Astrocyte of the hippocampus (primary cell): ENCODE measurements around the gene FMNL3.

Experiments
- DNase-seq: peaks from one replicate; pipeline ENCODE4 v3.0.0; 2011; ENCODE audit warnings: low read depth, low spot score

FMNL3 gene

GRCh38 chr12:49651855-49652254, 55.4 kb downstream of the FMNL3 start:
- no peak for DNase-seq

DNA sequence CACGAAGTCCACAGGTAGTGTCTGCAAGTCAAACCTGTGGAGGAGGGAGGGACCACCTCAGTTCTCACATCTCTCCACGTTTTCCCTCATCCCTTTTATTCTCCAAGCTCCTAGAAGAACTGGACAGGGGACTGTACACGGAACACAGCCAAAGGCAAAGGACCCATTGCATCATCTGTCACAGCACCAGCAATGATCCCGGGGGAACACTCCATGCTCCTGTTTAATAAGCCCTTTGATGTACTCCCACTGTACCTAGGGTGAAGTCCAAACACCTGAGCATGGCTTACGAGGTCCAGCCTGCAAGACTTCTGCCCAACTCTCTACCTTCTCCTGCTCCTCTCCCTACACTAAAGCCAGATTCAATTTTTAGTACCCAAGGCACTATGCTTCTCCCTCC, 57.3 kb downstream of the FMNL3 start:
- no peak for DNase-seq

- DNase-seq = no peak
Observed at GRCh38 chr12:49649445-49649844, 57.8 kb downstream of the FMNL3 start.

DNA sequence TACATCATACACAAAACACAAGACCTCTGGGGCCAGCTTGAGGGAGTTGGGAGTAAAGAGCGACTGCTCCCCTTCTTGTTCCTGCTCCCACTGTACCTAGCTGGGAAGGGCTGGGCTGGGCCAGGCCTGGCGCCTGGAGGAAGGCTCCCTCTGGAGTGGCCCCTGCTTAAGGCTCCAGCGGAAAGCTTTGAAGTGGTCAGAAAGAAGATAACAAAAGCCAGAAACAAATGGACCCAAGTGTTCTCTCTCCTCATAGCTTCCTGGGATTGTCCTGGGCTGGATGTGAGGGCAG, 58.5 kb downstream of the FMNL3 start:
- DNase-seq = no peak

DNA sequence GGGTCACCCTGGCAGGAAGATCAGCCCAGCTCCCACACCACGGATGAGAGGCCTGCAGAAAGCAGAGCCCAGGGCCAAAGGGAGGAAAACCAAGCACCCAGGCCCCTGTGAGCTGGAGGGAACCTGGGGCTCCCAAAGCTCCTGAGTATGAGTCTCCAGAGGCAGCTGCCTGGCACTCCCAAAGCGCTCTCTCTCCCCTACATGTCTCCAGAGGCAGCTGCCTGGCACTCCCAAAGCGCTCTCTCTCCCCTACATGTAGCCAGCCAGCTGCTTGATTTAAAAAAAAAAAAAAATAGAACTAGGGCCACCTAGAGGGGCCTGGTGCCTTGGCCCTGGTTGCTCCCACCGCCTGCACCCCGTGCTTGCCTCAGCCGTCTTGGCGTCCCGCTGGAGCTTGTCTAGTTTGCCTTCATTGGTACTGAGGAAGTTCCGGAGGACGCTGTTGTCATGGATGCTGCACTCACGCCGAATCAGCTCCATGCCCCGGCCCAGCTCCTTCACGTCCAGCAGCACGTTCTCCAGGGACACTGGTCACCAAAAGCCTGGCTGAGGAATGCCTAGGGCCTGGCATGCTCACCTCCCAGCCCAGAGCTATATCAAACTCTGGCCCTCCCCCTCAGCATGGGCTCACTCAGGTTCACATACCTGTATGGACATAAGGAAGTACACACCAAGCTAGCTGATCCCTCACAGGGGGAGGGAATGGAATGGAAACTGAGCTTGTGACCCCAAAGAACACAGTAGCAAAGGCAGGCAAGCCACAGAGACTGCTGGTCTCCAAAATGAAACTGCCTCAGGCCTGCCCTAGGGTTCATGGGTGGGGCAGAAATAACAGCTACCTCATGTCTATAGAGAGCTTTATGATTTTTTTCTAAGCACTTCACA, 59.1 kb downstream of the FMNL3 start:
- no peak for DNase-seq

DNA sequence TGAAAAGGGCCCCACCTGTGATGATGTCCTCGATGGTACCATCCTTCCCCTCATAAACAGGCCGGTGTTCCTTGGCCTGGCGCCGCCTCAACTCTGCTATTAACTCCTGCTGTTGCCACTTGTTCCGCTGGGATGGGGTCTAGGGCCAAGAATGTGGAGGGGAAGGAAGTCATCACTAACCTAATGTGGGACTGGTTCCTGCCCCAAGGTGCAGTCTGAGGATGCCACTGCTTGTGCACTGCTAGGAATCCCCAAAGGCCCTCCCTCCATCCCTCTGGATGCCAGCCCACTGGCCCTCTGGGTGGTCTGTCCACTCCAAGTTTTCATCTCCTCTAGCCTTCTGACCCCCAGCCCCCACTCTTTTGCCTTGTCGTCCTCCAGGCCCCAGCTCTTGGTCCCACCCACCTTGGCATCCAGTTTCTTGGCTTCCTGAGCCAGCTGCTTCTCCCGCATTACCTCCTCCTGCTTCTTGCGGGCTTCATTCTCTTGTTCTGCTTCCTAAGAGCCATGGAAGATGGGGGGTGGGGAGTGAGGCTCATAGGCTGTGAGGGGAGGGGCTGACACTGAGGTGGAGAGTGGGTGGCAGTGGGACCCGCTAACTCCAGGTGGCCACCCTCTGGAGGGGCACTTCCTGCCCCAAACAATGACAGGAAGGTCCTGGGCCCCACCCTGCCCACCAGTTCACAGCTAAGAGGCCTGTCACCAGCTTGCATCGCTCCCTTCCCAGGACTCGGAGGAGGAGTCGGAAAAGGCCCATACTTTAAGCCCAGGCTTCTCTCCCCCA, 60.1 kb downstream of the FMNL3 start:
- DNase-seq = no peak

DNA sequence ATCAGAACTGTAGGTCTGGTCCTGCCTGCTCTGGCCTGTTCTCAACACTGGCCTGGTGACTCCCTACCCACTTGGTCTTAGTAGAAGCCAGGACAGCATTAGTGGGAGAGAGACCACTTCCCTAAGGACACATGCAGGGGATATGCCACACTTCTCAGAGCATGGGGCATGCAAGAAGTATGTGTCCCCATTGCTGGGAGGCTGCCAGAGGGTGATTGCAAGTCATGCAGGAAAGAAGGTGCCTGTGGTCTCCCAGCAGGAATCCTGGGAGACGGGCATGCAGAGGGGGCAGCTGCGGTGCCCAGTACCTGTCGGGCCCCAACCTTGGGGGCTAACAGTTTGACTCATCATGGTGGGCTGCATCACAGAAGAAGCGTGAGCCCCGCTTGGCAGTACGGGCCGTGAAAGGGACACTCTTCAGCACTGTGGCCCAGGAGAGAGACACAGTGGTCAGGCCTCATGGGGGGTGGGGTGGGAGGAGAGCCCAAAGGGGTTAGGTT, 60.8 kb downstream of the FMNL3 start:
- no peak for DNase-seq

DNA sequence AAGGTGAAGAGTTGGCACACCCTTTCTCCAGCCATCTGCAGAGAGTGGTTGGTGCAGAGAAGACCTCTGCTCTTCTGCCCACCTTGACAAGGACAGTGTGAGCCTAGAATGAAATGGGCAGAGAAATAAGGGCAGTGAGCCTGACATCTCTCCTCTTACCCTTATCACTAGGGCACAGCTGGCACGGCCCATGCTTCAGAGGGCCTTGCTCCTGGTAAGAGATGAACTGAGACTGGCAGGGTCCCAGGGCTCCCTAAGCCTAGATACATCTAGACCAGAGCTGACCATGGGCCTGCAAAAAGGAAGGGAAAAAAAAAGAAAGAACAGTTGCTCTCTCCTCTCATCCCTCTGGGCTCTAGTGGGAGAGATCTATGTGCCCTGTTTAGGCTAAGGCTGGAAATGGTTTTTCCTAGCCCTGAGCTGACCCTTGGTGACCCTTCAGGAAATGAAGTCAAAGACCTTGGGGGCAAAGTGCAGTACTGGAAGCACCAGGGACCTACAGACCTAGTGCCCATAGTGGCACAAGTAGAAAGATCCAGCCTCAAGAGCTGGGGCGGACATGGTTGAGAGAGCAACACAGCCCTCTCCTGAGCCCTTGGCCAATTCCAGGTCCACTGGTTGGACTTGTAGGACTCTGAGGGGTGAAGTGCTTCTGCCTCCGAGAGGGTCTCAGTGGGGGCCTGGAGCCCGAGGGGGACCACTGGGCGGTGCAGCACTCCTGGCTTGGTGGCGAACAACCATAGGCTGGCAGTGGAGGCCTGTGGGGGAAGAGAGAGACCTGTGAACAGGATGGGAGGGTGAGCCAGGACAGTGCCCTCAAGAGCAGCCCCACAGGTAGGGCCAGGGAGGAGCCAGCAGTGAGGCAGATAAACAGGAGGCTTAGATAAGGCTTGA, 61.8 kb downstream of the FMNL3 start:
- DNase-seq = no peak

- DNase-seq = peak; percentile 89
Observed at GRCh38 chr12:49644620-49644994, 62.6 kb downstream of the FMNL3 start.

DNA sequence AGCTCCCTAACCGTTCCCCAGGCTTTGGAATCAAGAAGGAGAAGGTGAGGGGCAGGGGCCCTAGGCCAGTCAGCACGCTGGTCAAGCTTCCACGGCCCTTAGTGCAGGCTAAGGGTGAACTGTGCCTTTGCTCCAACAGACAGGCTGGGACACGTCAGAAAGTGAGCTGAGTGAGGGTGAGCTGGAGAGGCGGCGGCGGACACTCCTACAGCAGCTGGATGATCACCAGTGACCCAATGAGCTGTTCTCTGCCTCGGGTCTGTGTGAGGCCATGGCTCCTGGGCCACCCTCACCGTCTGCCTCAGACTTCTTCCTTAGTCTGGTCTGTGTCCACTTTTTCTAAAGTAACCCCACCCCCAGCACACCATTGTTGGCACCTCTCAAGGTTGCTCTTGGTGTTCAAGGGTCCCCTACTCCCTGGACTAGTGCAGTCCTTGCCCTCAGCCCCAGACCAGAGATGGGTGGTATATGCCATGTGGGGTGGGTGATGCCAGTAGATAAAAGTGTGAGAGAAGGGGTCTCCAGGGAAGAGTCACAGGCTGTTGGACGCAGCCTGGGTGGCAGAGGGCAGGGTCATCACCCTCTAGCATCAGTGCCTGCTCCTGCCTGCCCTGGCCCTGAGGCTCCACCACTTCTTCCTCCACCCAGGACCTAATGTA, 63.1 kb downstream of the FMNL3 start:
- no peak for DNase-seq

DNA sequence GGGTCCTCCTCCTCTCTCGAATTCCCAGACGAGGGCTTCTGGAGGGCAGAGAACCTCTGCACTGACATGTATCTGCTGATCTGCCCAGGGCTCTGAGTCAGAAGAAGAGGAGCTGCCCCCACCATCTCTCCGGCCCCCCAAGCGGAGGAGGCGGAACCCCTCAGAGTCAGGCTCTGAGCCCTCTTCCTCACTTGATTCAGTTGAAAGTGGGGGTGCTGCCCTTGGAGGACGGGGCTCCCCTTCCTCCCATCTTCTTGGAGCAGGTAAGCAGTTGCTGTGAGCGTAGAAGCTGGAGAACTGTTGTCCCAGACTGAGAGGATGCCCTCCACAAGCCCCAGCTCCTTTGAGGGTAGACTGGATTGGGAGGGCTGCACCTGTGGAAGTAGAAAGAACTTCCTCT, 64.1 kb downstream of the FMNL3 start:
- no peak for DNase-seq

GRCh38 chr12:49642370-49642802, 64.8 kb downstream of the FMNL3 start:
- DNase-seq = no peak

GRCh38 chr12:49641748-49642369, 65.3 kb downstream of the FMNL3 start:
- no peak for DNase-seq

- DNase-seq = peak; percentile 77
Observed at GRCh38 chr12:49636979-49637755, 70.0 kb downstream of the FMNL3 start.

DNA sequence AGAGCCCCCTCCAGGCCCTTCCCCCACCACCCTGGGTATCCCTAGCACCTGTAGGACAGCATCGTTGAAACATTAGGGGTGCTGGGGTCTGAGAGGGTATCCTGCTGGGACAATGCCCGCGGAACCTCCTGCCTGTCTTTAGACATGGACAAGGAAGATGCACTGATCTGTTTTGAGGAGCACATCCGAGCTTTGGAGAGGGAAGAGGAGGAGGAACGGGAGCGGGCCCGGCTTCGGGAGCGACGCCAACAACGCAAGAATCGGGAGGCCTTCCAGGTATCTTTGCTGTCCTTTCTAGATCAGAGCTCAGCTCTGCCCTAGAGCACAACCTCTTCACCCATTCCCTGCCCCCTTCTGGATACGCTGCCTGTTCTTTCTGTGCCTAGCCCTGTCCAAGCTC, 70.6 kb downstream of the FMNL3 start:
- DNase-seq = no peak

DNA sequence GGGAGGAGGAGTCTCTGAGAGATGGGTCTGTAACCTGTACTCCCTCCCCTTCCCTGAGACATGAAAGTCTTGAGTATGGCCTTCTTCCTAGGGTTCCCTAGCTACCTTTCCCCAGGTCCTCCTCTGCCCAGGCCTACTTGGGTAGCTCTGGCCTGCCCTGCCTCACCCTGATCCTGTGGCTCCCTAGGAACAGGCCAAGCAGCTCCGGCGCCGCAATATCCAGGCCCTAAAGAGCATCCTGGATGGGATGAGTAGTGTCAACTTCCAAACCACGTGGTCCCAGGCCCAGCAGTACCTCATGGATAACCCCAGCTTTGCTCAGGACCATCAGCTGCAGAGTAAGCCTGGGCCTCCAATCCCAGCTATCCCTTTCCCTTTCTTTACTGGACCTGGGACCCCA, 71.5 kb downstream of the FMNL3 start:
- DNase-seq = no peak

GRCh38 chr12:49635036-49635435, 72.2 kb downstream of the FMNL3 start:
- no peak for DNase-seq

DNA sequence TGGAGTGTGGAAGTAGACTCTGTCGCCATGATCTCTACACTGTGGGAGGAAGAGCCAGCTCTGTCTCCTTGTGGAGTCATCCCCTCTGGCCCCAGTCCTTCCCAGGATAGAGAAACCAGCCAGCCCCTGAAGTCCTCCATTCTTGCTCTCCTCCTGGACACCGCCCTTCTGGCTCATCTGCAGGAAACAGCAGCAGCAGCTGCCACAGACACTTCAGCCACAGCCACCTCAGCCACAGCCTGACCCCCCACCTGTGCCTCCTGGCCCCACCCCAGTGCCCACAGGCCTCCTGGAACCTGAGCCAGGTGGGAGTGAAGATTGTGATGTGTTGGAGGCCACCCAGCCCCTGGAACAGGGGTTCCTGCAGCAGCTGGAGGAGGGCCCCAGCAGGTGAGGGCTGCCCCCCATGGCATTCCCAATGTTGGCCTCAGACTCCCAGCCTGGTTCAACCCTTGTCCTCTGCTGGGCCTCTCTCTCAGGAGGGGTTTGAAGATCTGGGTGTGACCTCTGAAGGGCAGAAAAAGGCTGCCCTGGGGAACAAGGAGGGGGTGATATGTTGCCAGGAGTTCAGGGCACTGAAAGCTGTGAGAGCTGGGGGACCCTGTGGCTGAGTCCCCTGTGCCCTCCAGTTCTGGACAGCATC, 73.4 kb downstream of the FMNL3 start:
- no peak for DNase-seq

- no peak for DNase-seq
Observed at GRCh38 chr12:49632986-49633702, 74.1 kb downstream of the FMNL3 start.
